GM04503 (cell line): ENCODE measurements around the gene HRC.
"Not testable (repeated sequence)": the region's sequence is repeated elsewhere in the genome, so short reads cannot be mapped to it uniquely, and the experiment has no call there.

Source experiments
- DNase-seq: peaks from one replicate; pipeline ENCODE4 v3.0.0-alpha.2; 2012; ENCODE audit warnings: low read depth

HRC gene

GRCh38 chr19:49160450-49161189 is 5.4 kb upstream of the HRC start:
- no peak for DNase-seq

- DNase-seq, result no peak
Measured at GRCh38 chr19:49157445-49158224, 2.4 kb upstream of the HRC start, which contains the start of gene TRPM4. Gene TRPM4 (plus strand): TSS chr19:49157792. CDS start chr19:49157867, 75 bp downstream.

- no peak for DNase-seq
Measured at GRCh38 chr19:49155820-49156346, 687 bp upstream of the HRC start.

GRCh38 chr19:49154279-49154678 is 917 bp downstream of the HRC start:
- DNase-seq, result no peak

GRCh38 chr19:49153167-49153809 is 1.9 kb downstream of the HRC start:
- DNase-seq, result no peak

- DNase-seq, result no peak
Measured at GRCh38 chr19:49152119-49152550, 3.1 kb downstream of the HRC start.

GRCh38 chr19:49151267-49152118 is 3.7 kb downstream of the HRC start:
- DNase-seq, result no peak

- no peak for DNase-seq
Measured at GRCh38 chr19:49150944-49151243, 4.3 kb downstream of the HRC start.

- DNase-seq, result peak; percentile 29
Measured at GRCh38 chr19:49150106-49150943, 4.9 kb downstream of the HRC start.

GRCh38 chr19:49149652-49150105 is 5.5 kb downstream of the HRC start:
- DNase-seq, result peak; percentile 32

- DNase-seq, result peak; percentile 33
Measured at GRCh38 chr19:49148784-49149651, 6.2 kb downstream of the HRC start.

- DNase-seq, result no peak
Measured at GRCh38 chr19:49148044-49148682, 7.0 kb downstream of the HRC start.

- DNase-seq, result not testable (repeated sequence)
Measured at GRCh38 chr19:49146408-49146770, 8.8 kb downstream of the HRC start.

GRCh38 chr19:49145573-49146407 is 9.4 kb downstream of the HRC start:
- no peak for DNase-seq

GRCh38 chr19:49142866-49143335 is 12.3 kb downstream of the HRC start:
- peak; percentile 68 for DNase-seq

GRCh38 chr19:49141352-49141751 is 13.8 kb downstream of the HRC start:
- DNase-seq, result no peak

GRCh38 chr19:49140951-49141350 is 14.2 kb downstream of the HRC start:
- no peak for DNase-seq

GRCh38 chr19:49136771-49137171 is 18.4 kb downstream of the HRC start:
- DNase-seq, result peak; percentile 42
